ENCODE measurements around the gene MARS2. TPM values are rescaled to one million over a fixed set of nuclear protein-coding genes. Genes with fewer than 3 reads are reported as not detected.
"Not testable (repeated sequence)": the region's sequence is repeated elsewhere in the genome, so short reads cannot be mapped to it uniquely, and the experiment has no call there.

MARS2 gene
- total RNA-seq, 1 donor from 2014 or later, result 4.2 TPM

DNA sequence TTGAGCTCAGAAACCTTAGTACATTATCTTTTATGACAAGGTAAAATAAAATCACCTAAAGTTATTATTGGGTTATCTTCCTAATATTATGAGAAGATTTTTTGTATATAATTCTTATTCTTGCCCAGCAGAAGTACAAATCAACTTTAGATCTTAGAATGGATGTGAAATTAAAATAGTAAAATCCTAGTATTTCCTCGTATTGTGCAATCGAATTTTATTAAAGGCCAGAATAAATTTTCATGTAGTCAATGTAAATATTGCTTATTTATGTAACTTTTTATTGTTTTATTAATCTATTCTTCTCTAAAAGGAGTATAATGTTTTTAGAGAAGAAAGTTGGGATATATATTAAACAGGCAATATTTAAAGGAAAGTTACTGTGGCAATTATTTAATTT, 12.7 kb downstream of the MARS2 start:
- Histone ChIP-seq H3K27me3 (ENCODE audit: control insufficient read depth in 3 of 3, insufficient read depth in 3 of 3, low read length in 3 of 3) (no peaks in the 10 kb centered on the region), H3K36me3 (ENCODE audit: control insufficient read depth in 3 of 3, insufficient read depth in 3 of 3, low read length in 3 of 3) (no peaks in the 10 kb centered on the region), H3K9ac (ENCODE audit: low read depth in 1 of 3, low read length in 3 of 3) (no peak overlapping the region), H3K4me3 (ENCODE audit: low read length in 3 of 3) (no peak overlapping the region), H3K27ac (ENCODE audit: low read depth, low read length) (no peak overlapping the region), H3K9me3 (ENCODE audit: control insufficient read depth in 3 of 3, low read length in 3 of 3) (no peaks in the 10 kb centered on the region), H3K4me1 (ENCODE audit: control insufficient read depth in 3 of 3, insufficient read depth in 3 of 3, low read length in 3 of 3) (no peaks in the 10 kb centered on the region)

GRCh38 chr2:197727011-197727410, 21.8 kb downstream of the MARS2 start:
- H3K27me3 ChIP-seq (ENCODE audit: control insufficient read depth in 3 of 3, insufficient read depth in 3 of 3, low read length in 3 of 3), result no peaks in the 10 kb centered on the region
- no peak overlapping the region for H3K4me3 ChIP-seq (ENCODE audit: low read length in 3 of 3)
- H3K4me1 ChIP-seq (ENCODE audit: control insufficient read depth in 3 of 3, insufficient read depth in 3 of 3, low read length in 3 of 3), result no peaks in the 10 kb centered on the region
- no peaks in the 10 kb centered on the region for H3K36me3 ChIP-seq (ENCODE audit: control insufficient read depth in 3 of 3, insufficient read depth in 3 of 3, low read length in 3 of 3)
- no peak overlapping the region for H3K27ac ChIP-seq (ENCODE audit: low read depth, low read length)
- H3K9me3 ChIP-seq (ENCODE audit: control insufficient read depth in 3 of 3, low read length in 3 of 3), result no peaks in the 10 kb centered on the region
- H3K9ac ChIP-seq (ENCODE audit: low read depth in 1 of 3, low read length in 3 of 3), result no peak overlapping the region

DNA sequence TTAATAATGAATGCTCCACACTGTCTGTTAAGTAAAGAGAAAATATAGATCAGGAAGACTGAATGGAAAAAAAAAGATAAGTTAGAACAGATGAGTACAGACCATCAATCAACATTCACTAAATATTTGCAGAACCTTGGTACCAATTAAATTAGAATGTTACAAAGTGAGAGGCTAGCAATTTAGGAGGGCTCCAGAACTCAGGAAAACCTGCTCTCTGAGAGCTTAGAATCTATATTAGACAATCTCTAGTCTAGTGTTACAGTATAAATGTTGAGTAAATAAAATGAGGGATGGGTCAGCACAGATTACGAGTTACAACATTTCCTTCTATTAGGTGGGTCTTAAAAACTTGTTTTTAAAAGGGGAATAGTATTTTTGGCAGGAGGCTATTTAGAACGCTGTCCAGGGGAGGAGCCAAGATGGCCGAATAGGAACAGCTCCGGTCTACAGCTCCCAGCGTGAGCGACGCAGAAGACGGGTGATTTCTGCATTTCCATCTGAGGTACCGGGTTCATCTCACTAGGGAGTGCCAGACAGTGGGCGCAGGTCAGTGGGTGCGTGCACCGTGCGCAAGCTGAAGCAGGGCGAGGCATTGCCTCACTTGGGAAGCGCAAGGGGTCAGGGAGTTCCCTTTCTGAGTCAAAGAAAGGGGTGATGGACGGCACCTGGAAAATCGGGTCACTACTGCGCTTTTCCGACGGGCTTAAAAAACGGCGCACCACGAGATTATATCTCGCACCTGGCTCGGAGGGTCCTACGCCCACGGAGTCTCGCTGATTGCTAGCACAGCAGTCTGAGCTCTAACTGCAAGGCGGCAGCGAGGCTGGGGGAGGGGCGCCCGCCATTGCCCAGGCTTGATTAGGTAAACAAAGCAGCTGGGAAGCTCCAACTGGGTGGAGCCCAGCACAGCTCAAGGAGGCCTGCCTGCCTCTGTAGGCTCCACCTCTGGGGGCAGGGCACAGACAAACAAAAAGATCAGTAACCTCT, 23.7 kb downstream of the MARS2 start:
- H3K27ac ChIP-seq (ENCODE audit: low read depth, low read length); H3K9me3 ChIP-seq (ENCODE audit: control insufficient read depth in 3 of 3, low read length in 3 of 3); H3K27me3 ChIP-seq (ENCODE audit: control insufficient read depth in 3 of 3, insufficient read depth in 3 of 3, low read length in 3 of 3); H3K4me1 ChIP-seq (ENCODE audit: control insufficient read depth in 3 of 3, insufficient read depth in 3 of 3, low read length in 3 of 3); H3K9ac ChIP-seq (ENCODE audit: low read depth in 1 of 3, low read length in 3 of 3); H3K36me3 ChIP-seq (ENCODE audit: control insufficient read depth in 3 of 3, insufficient read depth in 3 of 3, low read length in 3 of 3); H3K4me3 ChIP-seq (ENCODE audit: low read length in 3 of 3): not testable (repeated sequence)

- Histone ChIP-seq H3K4me3 (ENCODE audit: low read length in 3 of 3) (no peak overlapping the region), H3K4me1 (ENCODE audit: control insufficient read depth in 3 of 3, insufficient read depth in 3 of 3, low read length in 3 of 3) (no peaks in the 10 kb centered on the region)
Observed at GRCh38 chr2:197740200-197740599, 35.0 kb downstream of the MARS2 start.

More at GRCh38 chr2:197740200-197740599, 35.0 kb downstream of the MARS2 start:
- H3K27me3 ChIP-seq (ENCODE audit: control insufficient read depth in 3 of 3, insufficient read depth in 3 of 3, low read length in 3 of 3), result no peaks in the 10 kb centered on the region
- no peak overlapping the region for H3K9ac ChIP-seq (ENCODE audit: low read depth in 1 of 3, low read length in 3 of 3)
- H3K9me3 ChIP-seq (ENCODE audit: control insufficient read depth in 3 of 3, low read length in 3 of 3), result no peaks in the 10 kb centered on the region
- H3K36me3 ChIP-seq (ENCODE audit: control insufficient read depth in 3 of 3, insufficient read depth in 3 of 3, low read length in 3 of 3), result peaks cover 0 to 3% (median 0%) of the 10 kb centered on the region in 3 donors
- H3K27ac ChIP-seq (ENCODE audit: low read depth, low read length), result no peak overlapping the region

Other genes with a start within 250 kb of the MARS2 start
- 146 TPM for gene HSPD1, start 205.5 kb upstream of the MARS2 start, total RNA-seq
- gene HSPE1, start 205.0 kb upstream of the MARS2 start, total RNA-seq, result 80.4 TPM
- gene MOB4, start 189.3 kb upstream of the MARS2 start, total RNA-seq, result 25.1 TPM
- 14.1 TPM for gene RFTN2, start 29.8 kb upstream of the MARS2 start, total RNA-seq
- gene BOLL, start 80.0 kb downstream of the MARS2 start, total RNA-seq, result 2.6 TPM
- gene PLCL1, start 99.2 kb downstream of the MARS2 start, total RNA-seq, result 12.5 TPM

All from skeletal muscle tissue (tissue), 4 donors.